Brain microvascular endothelial cell (primary cell): ENCODE results near the gene DYSF.

Experiments
- DNase-seq: peaks from one replicate; pipeline ENCODE4 v3.0.0-alpha.2; 2020
- H3K27ac ChIP-seq: fragments of 250-450 bp; sonication (Bioruptor Pico); 2 replicates; pipeline ENCODE4 v1.5.1; 2020; ENCODE audit warnings: mild to moderate bottlenecking, moderate library complexity
- H3K27me3 ChIP-seq: fragments of 250-450 bp; sonication (Bioruptor Pico); replicated peaks from 2 replicates; pipeline ENCODE4 v1.5.1; 2020; ENCODE audit warnings: mild to moderate bottlenecking
- H3K36me3 ChIP-seq: fragments of 250-450 bp; sonication (Bioruptor Pico); replicated peaks from 2 replicates; pipeline ENCODE4 v1.5.1; 2020; ENCODE audit warnings: mild to moderate bottlenecking
- H3K4me3 ChIP-seq: 2 replicates; pipeline ENCODE4 v1.5.1; 2011; ENCODE audit warnings: low read depth, mild to moderate bottlenecking, control low read depth, low read length, moderate library complexity
- in situ Hi-C: cut with HindIII; loops from 2 replicates; pipeline ENCODE4 v1.10.0; 2017; ENCODE audit warnings: low sequenced_read_pairs, low pct_ligation_motif_present
- TF ChIP-seq, protein P1 (sequence below): IDR thresholded peaks from 2 replicates; pipeline ENCODE4 v1.5.1; 2011; ENCODE audit warnings: low read depth, mild to moderate bottlenecking, moderate library complexity, low read length, control low read depth, inconsistent platforms; ENCODE audit errors: missing control alignments

Gene DYSF

DNA sequence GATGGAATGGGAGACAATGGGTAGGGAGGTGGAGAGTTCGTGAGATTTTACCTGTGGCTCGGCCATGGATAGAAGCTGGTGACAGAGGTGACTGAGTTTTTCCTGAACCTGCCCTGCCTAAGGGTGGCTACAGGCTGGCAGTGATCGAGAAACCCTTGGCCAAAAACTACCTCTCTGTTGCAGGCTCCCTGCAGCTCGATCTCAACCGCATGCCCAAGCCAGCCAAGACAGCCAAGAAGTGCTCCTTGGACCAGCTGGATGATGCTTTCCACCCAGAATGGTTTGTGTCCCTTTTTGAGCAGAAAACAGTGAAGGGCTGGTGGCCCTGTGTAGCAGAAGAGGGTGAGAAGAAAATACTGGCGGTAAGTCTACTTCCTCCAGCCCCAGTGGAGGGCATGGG lies 225.5 kb downstream of the DYSF start:
- Histone ChIP-seq H3K36me3 (no peaks in the 10 kb centered on the region), H3K27me3 (no peaks in the 10 kb centered on the region), H3K4me3 (no peak overlapping the region), H3K27ac (no peak overlapping the region)
- in situ Hi-C loops = no loop called here
- DNase-seq = no peak
- TF ChIP-seq, protein P1, sequence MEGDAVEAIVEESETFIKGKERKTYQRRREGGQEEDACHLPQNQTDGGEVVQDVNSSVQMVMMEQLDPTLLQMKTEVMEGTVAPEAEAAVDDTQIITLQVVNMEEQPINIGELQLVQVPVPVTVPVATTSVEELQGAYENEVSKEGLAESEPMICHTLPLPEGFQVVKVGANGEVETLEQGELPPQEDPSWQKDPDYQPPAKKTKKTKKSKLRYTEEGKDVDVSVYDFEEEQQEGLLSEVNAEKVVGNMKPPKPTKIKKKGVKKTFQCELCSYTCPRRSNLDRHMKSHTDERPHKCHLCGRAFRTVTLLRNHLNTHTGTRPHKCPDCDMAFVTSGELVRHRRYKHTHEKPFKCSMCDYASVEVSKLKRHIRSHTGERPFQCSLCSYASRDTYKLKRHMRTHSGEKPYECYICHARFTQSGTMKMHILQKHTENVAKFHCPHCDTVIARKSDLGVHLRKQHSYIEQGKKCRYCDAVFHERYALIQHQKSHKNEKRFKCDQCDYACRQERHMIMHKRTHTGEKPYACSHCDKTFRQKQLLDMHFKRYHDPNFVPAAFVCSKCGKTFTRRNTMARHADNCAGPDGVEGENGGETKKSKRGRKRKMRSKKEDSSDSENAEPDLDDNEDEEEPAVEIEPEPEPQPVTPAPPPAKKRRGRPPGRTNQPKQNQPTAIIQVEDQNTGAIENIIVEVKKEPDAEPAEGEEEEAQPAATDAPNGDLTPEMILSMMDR = no peak

DNA sequence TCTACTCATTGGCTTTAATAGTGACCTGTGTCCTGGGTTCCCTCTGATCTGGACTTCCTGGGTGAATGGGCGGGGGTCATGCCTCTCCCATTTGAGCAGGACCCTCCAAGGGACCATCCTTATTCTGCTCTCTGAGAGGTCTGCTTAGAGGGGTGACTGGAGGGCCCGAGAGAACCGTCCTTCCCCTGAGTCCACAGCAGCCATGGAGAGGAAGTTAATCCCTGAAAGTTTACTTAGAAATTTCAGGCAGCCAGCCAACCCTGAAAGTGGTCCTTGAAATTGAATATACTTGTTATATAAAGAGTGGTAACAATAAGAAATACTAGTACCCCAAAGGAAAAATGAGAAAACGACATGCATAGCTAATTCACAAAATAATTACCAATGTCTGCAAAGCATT lies 226.1 kb downstream of the DYSF start:
- in situ Hi-C loops = no loop called here
- DNase-seq = no peak
- no peaks in the 10 kb centered on the region for H3K27me3 ChIP-seq
- no peak overlapping the region for H3K27ac ChIP-seq
- TF ChIP-seq, protein P1 = no peak
- H3K4me3 ChIP-seq = no peak overlapping the region
- no peaks in the 10 kb centered on the region for H3K36me3 ChIP-seq

DNA sequence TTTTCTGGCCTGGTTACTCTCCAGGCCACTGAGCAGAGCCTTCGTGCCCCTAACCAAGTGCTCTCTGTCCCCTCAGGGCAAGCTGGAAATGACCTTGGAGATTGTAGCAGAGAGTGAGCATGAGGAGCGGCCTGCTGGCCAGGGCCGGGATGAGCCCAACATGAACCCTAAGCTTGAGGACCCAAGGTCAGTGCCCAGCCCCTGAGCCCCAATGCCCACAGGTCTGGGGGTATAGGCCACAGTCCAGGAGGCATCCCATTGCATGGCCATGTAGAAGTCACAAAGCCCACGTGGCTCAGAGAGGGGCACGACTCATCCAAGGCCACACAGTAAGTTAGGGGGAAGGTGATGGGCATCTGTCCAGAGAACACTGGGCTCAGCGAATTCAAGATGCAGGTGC lies 227.6 kb downstream of the DYSF start:
- H3K27ac ChIP-seq = no peak overlapping the region
- H3K4me3 ChIP-seq = no peak overlapping the region
- no peaks in the 10 kb centered on the region for H3K36me3 ChIP-seq
- TF ChIP-seq, protein P1 = no peak
- in situ Hi-C loops = no loop called here
- DNase-seq = no peak
- H3K27me3 ChIP-seq = no peaks in the 10 kb centered on the region

DNA sequence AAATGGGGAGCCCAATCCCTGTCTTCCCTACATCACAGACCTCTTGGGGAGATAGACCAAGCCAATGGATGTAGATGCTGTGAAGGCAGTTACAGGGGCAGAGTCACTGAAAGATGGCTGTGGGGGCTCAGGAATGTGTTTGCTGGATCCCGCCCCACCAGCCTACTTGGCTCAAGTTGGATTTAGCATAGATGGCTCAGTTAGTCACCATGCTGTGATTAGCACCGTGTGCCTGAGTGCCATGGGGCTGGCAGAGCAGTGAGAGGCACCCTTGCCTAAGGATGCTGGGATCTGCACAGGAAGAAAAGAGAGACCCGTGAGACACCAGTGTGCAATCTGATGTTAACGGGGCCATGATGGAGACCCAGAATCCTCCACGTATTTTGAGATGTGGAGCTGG lies 228.3 kb downstream of the DYSF start:
- Histone ChIP-seq H3K27ac (no peak overlapping the region), H3K27me3 (no peaks in the 10 kb centered on the region), H3K4me3 (no peak overlapping the region), H3K36me3 (no peaks in the 10 kb centered on the region)
- in situ Hi-C loops = no loop called here
- no peak for DNase-seq
- TF ChIP-seq, protein P1 = no peak

DNA sequence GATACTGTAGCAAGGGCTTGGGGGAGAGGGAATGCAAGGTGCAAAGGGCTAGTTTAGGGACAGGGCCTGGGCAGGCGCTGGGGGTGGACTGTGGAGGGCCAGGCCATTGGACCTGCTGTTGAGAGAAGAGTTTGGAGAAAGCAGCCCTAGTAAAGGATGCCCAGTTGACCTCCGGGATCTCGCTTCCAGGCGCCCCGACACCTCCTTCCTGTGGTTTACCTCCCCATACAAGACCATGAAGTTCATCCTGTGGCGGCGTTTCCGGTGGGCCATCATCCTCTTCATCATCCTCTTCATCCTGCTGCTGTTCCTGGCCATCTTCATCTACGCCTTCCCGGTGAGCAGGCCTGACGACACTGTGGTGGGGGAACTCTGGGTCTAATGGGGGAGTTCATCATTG lies 229.0 kb downstream of the DYSF start:
- H3K27ac ChIP-seq = no peak overlapping the region
- no peak for DNase-seq
- in situ Hi-C loops = no loop called here
- H3K27me3 ChIP-seq = no peaks in the 10 kb centered on the region
- TF ChIP-seq, protein P1 = no peak
- no peak overlapping the region for H3K4me3 ChIP-seq
- H3K36me3 ChIP-seq = no peaks in the 10 kb centered on the region

DNA sequence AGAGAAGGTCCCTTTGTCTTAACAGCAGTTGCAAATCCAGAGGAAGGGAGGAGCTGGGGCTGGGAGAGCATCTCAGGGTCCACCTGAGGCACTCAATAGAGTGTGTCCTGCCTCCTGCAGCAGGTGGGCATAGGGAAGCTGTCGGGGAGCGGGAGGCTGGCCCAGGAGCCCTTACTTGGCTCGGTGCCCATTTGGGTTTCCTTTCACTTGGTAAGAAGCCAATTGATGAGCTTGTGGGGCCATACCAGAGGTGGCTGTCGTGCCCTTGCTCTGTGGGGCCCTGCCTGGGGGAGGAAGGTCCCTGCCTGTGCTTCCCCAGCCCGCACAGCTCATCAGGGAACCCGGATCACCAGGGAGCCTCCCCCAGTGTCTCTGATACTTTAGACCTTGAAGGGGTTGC lies 229.7 kb downstream of the DYSF start:
- DNase-seq = no peak
- in situ Hi-C loops = no loop called here
- Histone ChIP-seq H3K27ac (no peak overlapping the region), H3K27me3 (no peaks in the 10 kb centered on the region), H3K36me3 (no peaks in the 10 kb centered on the region), H3K4me3 (no peak overlapping the region)
- TF ChIP-seq, protein P1 = no peak
